Mammary epithelial cell (primary cell): ENCODE results near the gene SLC25A22.

ENCODE experiments used
- CTCF ChIP-seq, 2 donors: IDR thresholded peaks in 1 of 2; conservative IDR thresholded peaks in 1 of 2; 2 replicates each; pipeline ENCODE4 v1.5.1; 2011 to 2012; ENCODE audit warnings: inconsistent platforms in 2 of 2, low read length in 2 of 2, mild to moderate bottlenecking in 2 of 2, control low read depth in 1 of 2, low read depth in 1 of 2; ENCODE audit not compliant: insufficient read depth in 1 of 2; ENCODE audit errors: extremely low read depth in 1 of 2
- EZH2 ChIP-seq: IDR thresholded peaks from 2 replicates; pipeline ENCODE4 v1.6.1; 2012; ENCODE audit warnings: low read length, inconsistent platforms, borderline replicate concordance

DNA sequence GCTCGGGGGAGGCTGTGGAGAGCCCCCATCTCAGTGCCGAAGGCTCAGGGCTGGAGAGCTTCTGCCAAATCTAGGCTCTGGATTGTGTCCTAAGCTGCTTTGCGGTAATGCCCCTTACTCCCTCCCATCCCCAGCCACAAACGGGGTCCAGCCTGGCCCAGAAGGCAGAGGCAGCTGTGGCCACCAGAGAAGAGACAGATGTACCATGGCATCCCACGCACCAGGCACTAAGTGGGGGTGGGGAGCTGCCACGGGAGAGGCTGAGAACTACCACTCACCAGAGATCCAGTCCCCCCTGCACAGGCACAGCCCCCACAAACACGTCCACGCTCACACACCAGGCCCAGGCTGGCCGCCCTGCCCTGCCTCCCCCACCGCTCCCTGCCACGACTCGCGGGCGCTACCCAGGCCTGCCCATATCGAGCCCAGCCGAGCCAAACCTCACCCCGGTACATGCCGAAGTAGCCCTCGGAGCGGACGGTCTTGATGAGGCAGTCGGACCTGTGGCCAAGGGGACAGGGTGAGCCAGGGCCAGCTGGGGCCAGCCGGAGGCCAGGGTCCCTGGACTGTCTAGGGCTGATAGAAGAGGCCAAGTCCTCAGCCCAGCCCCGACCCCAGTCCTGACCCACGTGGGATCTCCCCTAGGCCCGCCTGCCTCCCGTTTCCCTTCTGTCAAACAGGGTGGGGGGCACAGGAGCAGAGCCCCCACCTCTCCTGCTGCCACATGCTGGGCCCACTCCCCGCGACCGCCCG is 3.9 kb downstream of the SLC25A22 start:
- TF ChIP-seq EZH2 (no peak), CTCF (conservative IDR thresholded peaks at IDR 0.05 in 1 of 2, IDR thresholded peaks at IDR 0.05 in 1 of 2; ENCODE audit: extremely low read depth in 1 of 2, insufficient read depth in 1 of 2, low read depth in 1 of 2, low read length in 2 of 2) (no peak)
